Mucosa of descending colon (tissue), 3 donors: ENCODE measurements around the gene AGPS. TPM values are rescaled to one million over a fixed set of nuclear protein-coding genes. Genes with fewer than 3 reads are reported as not detected.

Experiments used
- ATAC-seq: fragments of 200-7000 bp; cut with Tn5 transposase; one replicate; pipeline ENCODE4 v1.9.1; 2020; ENCODE audit warnings: mild to moderate bottlenecking, moderate library complexity
- DNase-seq, 3 donors: peaks; one replicate each; pipeline ENCODE4 v3.0.0-alpha.2; 2020
- H3K36me3 ChIP-seq: fragments of 200-600 bp; one replicate; pipeline ENCODE4 v1.8.0; 2021; ENCODE audit warnings: low read depth, mild to moderate bottlenecking
- H3K4me1 ChIP-seq: fragments of 200-600 bp; one replicate; pipeline ENCODE4 v1.8.0; 2021; ENCODE audit warnings: low read depth, mild to moderate bottlenecking
- H3K4me3 ChIP-seq: fragments of 200-600 bp; one replicate; pipeline ENCODE4 v1.8.0; 2021; ENCODE audit warnings: mild to moderate bottlenecking
- H3K9me3 ChIP-seq: fragments of 200-600 bp; one replicate; pipeline ENCODE4 v1.8.0; 2021; ENCODE audit warnings: mild to moderate bottlenecking
- CTCF ChIP-seq: fragments of 200-600 bp; IDR thresholded peaks from one replicate; pipeline ENCODE4 v1.8.0; 2022; ENCODE audit warnings: antibody characterized with exemption, mild to moderate bottlenecking
- intact Hi-C, 2 donors: fragments of 100-400 bp; cut with DNase I in 1 of 2; cut with micrococcal nuclease in 1 of 2; formaldehyde crosslinking; loops; one replicate each; pipeline versions ENCODE4 v1.11.0 to v1.11.1; 2022; cut with DNase I, micrococcal nuclease
- total RNA-seq, 3 donors: library from RNA; stranded (reverse); fragmentation: NEBNext Ultra II Directional in 2 of 3; extraction: Animal tissue kit (Norgen Biotek cat#: 25700) in 2 of 3; gene quantifications; one replicate each; pipeline versions ENCODE4 v1.2.1 to v1.2.4, GENCODE V29; 2021 to 2023
- donor health status: DM: no; HTN: no; CAD: no; lungs with moderate emphysema.
- donor health status: DM: no; HTN: no; CAD: no.
- donor health status: DM: no; HTN: yes; CAD: no.

Gene AGPS
- total RNA-seq, 3 donors from 2014 or later, result 43.0 to 58.4 (median 48.7) TPM

DNA sequence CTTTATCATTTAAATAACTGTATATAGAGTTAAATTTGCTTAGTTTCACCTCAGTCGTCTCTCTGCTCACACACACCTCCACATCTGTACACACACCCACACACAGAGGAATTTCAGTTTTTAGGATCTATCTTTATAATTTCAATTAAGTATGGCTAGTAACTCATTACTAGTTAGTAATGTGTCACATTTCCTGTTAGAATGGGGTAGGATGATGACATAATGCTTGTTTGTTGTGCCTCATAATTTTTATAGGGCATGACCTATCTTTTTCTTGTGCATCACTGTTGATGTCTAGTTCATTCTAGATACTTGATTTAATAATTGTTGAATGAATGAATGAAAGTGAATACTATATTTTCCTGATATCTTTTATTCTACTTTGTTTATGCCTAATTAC, 108.6 kb downstream of the AGPS start:
- TF ChIP-seq CTCF, result no peak
- H3K36me3 ChIP-seq, result no peaks in the 10 kb centered on the region
- no peak for ATAC-seq
- H3K4me1 ChIP-seq, result no peaks in the 10 kb centered on the region
- H3K9me3 ChIP-seq, result no peaks in the 10 kb centered on the region
- H3K4me3 ChIP-seq, result no peak overlapping the region
- intact Hi-C loops, result no loop called here
- DNase-seq, result no peak

DNA sequence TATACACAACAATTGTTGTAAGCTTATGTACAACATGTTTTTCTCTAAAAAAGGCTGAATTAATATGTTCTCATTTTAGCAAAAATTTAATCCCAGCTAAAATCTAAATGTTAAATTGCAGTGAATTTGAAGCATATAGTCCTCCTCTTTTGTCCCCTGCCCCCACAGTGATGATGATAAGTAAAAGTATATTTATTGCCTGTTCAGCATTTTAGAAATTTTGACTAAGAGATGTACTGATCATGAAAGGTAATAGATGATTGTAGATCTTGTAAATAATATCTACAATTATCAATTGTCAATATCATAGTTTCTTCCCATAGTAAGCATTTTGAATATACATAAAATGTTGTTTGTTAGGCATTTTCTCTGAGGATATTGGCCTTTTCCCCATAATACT, 113.9 kb downstream of the AGPS start:
- Histone ChIP-seq H3K4me3 (no peak overlapping the region), H3K9me3 (no peaks in the 10 kb centered on the region), H3K36me3 (no peaks in the 10 kb centered on the region), H3K4me1 (no peaks in the 10 kb centered on the region)
- DNase-seq, result no peak
- no peak for ATAC-seq
- intact Hi-C loops, result no loop called here
- no peak for TF ChIP-seq CTCF

DNA sequence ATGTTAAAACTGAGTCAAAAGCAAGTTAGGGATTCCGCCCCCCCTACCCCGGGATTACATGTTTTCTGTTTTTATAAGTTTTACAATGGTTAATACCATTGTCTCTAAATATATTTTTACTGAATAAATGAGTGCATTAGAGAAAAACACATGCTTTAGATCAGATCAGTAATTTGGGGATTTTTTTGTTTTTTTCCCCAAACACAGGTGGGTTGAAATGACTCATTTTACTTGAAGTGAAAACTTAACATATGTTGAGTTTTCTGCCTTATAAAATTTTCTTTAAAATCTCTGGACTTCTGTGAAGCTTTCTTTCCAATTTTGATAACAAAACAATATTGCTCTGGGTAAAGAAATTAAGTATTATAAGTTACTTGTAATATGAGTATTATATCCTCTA, 114.4 kb downstream of the AGPS start:
- no peak overlapping the region for H3K4me3 ChIP-seq
- no peaks in the 10 kb centered on the region for H3K36me3 ChIP-seq
- no peak for TF ChIP-seq CTCF
- ATAC-seq, result no peak
- DNase-seq, result no peak
- no peaks in the 10 kb centered on the region for H3K4me1 ChIP-seq
- no peaks in the 10 kb centered on the region for H3K9me3 ChIP-seq
- intact Hi-C loops, result no loop called here

DNA sequence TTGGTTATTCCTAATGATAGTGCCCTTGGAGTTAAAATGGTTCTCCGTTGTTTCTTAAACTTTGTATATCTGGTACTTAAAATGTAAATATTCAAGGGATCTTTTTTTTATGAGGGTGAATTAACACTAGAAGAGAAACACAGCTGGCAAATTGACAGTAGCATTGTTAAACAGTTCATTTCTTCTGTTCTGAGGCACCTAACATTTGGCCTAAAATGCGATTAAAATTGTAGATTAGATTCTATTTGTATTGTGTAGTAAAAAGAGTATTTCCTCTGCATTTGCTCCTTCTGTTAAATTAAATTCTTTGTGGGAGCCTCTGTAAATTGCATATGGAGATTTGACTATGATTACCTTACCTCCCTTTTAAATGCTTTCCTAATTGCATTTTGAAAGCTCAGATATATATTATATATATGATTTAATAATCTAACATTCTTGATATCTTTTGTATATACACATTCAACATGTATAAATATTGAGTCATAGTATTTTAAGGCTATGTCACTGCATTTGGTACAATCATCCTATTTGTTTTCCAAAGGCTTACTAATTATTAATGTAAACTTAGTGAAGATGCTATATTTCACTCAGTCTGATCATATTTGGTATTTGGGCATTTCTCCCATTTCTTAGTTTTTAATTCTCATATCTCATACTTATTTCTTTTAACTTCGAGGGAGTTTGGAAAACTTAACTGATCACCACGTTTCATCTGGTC, 124.4 kb downstream of the AGPS start:
- H3K36me3 ChIP-seq, result no peaks in the 10 kb centered on the region
- peaks cover 5% of the 10 kb centered on the region for H3K4me1 ChIP-seq
- H3K9me3 ChIP-seq, result no peaks in the 10 kb centered on the region
- ATAC-seq (no peak), DNase-seq (no peak)
- H3K4me3 ChIP-seq, result no peak overlapping the region
- TF ChIP-seq CTCF, result no peak
- intact Hi-C loops, result no loop called here

- Histone ChIP-seq H3K4me1 (peaks cover 5% of the 10 kb centered on the region), H3K36me3 (no peaks in the 10 kb centered on the region), H3K4me3 (no peak overlapping the region), H3K9me3 (no peaks in the 10 kb centered on the region)
- intact Hi-C loops, result no loop called here
- ATAC-seq, result no peak
- DNase-seq, result no peak
- TF ChIP-seq CTCF, result no peak
Measured at GRCh38 chr2:177518754-177519153, 126.2 kb downstream of the AGPS start.
